HG03571 (cell line): ENCODE results near the gene PLS1.
"Not testable (repeated sequence)": the region's sequence is repeated elsewhere in the genome, so short reads cannot be mapped to it uniquely, and the experiment has no call there.

Experiments used
- ATAC-seq: cut with Tn5 transposase; IDR thresholded peaks from one replicate; pipeline ENCODE4 v1.9.1; 2021; ENCODE audit not compliant: unreplicated experiment

PLS1 gene

GRCh38 chr3:142595581-142595950 lies 627 bp upstream of the PLS1 start:
- ATAC-seq, result no peak

GRCh38 chr3:142596726-142597088 lies 514 bp downstream of the PLS1 start:
- no peak for ATAC-seq

- ATAC-seq, result no peak
Measured at GRCh38 chr3:142597906-142598305, 1.7 kb downstream of the PLS1 start.

- ATAC-seq, result no peak
Measured at GRCh38 chr3:142601713-142602112, 5.5 kb downstream of the PLS1 start.

GRCh38 chr3:142602619-142603385 lies 6.6 kb downstream of the PLS1 start:
- no peak for ATAC-seq

GRCh38 chr3:142603386-142603705 lies 7.2 kb downstream of the PLS1 start:
- not testable (repeated sequence) for ATAC-seq

- peak; percentile 80 for ATAC-seq
Measured at GRCh38 chr3:142604940-142605339, 8.7 kb downstream of the PLS1 start.

GRCh38 chr3:142608631-142609030 lies 12.4 kb downstream of the PLS1 start:
- ATAC-seq, result no peak

- no peak for ATAC-seq
Measured at GRCh38 chr3:142609136-142609535, 12.9 kb downstream of the PLS1 start.

- ATAC-seq, result no peak
Measured at GRCh38 chr3:142611206-142611605, 15.0 kb downstream of the PLS1 start.

- no peak for ATAC-seq
Measured at GRCh38 chr3:142613491-142613890, 17.3 kb downstream of the PLS1 start.

GRCh38 chr3:142614059-142614626 lies 17.9 kb downstream of the PLS1 start:
- ATAC-seq, result no peak

GRCh38 chr3:142615171-142615570 lies 19.0 kb downstream of the PLS1 start:
- no peak for ATAC-seq

- ATAC-seq, result no peak
Measured at GRCh38 chr3:142618917-142619461, 22.8 kb downstream of the PLS1 start.

- ATAC-seq, result no peak
Measured at GRCh38 chr3:142622405-142622804, 26.2 kb downstream of the PLS1 start.

- no peak for ATAC-seq
Measured at GRCh38 chr3:142623194-142623593, 27.0 kb downstream of the PLS1 start.

GRCh38 chr3:142624341-142625152 lies 28.4 kb downstream of the PLS1 start:
- ATAC-seq, result no peak

GRCh38 chr3:142625153-142625440 lies 28.9 kb downstream of the PLS1 start:
- no peak for ATAC-seq

GRCh38 chr3:142626971-142627370 lies 30.8 kb downstream of the PLS1 start:
- no peak for ATAC-seq

- ATAC-seq, result no peak
Measured at GRCh38 chr3:142628801-142629200, 32.6 kb downstream of the PLS1 start.

- no peak for ATAC-seq
Measured at GRCh38 chr3:142633073-142633472, 36.9 kb downstream of the PLS1 start.

GRCh38 chr3:142636050-142636449 lies 39.9 kb downstream of the PLS1 start:
- ATAC-seq, result no peak
